ENCODE data around the gene MCFD2. TPM values are rescaled to one million over a fixed set of nuclear protein-coding genes. Genes with fewer than 3 reads are reported as not detected.

MCFD2 gene
- total RNA-seq, 2 experiments from 2014 or later, result 38.6 to 46.8 TPM

DNA sequence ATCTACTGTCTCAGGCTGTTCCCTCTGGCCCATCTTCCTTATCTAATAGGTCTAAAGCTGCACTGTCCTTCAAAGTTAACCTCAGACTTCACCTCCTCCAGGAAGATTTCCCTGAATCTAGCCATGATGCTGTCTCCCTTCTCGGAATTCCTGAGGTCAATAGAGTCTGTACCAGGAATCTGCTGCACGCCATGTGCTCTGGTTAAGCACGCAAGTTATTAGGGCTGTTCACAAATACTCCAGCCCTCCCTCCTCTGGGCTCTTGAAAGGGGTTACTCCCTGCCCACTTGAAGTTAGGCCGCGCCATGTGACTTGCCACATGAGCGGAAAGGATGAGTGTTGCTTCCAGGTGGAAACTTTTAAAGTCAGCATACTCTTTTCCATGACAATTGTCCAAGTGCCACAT, 43.6 kb downstream of the MCFD2 start:
- DNase-seq, result no peak
- no peaks in the 10 kb centered on the region for H3K9me3 Mint-ChIP-seq
- H3K4me1 Mint-ChIP-seq, result no peaks in the 10 kb centered on the region
- POLR2A ChIA-PET, result no interaction called here
- no peak for ATAC-seq (ENCODE audit: low read depth)
- H3K4me3 Mint-ChIP-seq, result no peak overlapping the region
- H3K36me3 Mint-ChIP-seq, result no peaks in the 10 kb centered on the region
- H3K27ac Mint-ChIP-seq, result no peak overlapping the region
- H3K27me3 Mint-ChIP-seq, result no peaks in the 10 kb centered on the region

DNA sequence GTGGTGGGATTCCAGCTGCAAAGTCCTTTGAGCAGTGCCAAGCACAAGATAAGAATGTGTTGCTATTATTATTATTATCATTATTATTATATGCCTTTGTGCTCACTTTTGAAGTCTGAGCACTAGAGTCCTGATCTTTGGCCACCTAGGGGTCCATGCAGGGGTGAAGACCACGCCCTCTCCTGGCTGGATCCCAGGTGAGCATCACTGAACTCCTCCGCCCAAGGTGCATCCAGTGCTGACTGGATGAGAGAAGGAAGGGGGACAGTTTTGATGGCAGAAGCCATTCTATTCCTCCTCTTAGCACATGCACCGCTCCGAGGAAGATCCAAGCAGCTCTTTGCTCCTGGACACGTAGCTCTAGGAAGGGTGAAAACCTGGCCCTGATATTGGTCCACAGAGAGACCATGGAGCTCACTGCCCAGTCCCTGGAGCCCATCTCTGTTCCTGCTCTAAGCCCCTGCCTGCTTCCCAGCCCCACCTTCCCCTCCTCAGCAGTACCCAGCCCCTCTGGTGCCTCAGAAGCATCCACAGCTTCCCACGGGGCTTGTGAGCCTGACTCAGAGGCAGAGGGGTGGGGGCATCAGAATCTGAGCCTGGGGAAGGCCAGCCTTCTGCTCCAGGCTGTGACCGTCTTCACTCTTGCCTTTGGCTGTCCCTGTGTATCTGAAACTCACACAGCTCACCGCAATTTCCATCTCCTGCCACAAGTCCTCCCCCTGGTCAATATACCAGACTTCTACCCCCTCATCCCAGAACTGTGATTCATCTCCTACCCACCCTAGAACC, 45.4 kb downstream of the MCFD2 start:
- Mint-ChIP-seq H3K4me3 (no peak overlapping the region), H3K36me3 (no peaks in the 10 kb centered on the region), H3K27ac (no peak overlapping the region), H3K4me1 (peaks cover 2% of the 10 kb centered on the region), H3K27me3 (no peaks in the 10 kb centered on the region), H3K9me3 (peaks cover 2% of the 10 kb centered on the region)
- no peak for DNase-seq
- POLR2A ChIA-PET, result interaction anchor here (0.5 kb wide), 1 partner anchor 163 kb away, joined by 3 read pairs; no protein-coding TSS in a partner anchor
- no peak for ATAC-seq (ENCODE audit: low read depth)

GRCh38 chr2:46869621-46870020, 46.0 kb downstream of the MCFD2 start:
- Mint-ChIP-seq H3K36me3 (no peaks in the 10 kb centered on the region), H3K9me3 (peaks cover 6% of the 10 kb centered on the region), H3K27ac (no peak overlapping the region), H3K4me3 (no peak overlapping the region), H3K4me1 (peaks cover 2% of the 10 kb centered on the region), H3K27me3 (no peaks in the 10 kb centered on the region)
- POLR2A ChIA-PET, result no interaction called here
- DNase-seq (no peak), ATAC-seq (ENCODE audit: low read depth) (no peak)

DNA sequence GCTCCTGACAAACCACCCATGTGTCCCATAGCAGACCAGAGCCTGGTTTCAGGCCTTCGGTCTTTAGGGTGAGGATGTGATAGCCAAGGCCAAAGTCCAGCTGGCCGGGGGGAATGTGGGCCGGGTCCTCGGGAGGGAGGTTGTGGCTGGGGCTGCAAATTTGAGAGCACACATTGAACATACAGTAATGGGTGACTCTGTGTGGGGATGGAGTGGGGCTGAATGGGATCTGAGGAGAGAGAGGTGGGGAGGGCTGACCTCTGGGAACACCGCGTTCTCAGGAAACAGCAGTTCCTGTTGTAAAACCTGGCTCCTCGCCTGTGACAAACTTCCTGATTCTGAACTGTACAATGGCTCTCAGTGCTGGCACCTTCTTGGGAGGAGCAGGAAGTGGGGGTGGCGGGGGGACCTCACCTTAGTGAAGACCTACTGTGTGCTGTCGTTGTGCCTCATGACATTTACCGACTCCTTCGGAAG, 48.8 kb downstream of the MCFD2 start:
- Mint-ChIP-seq H3K4me3 (no peak overlapping the region), H3K36me3 (peaks cover 1% of the 10 kb centered on the region), H3K4me1 (peaks cover 2% of the 10 kb centered on the region), H3K27me3 (no peaks in the 10 kb centered on the region), H3K27ac (no peak overlapping the region), H3K9me3 (peaks cover 12% of the 10 kb centered on the region)
- DNase-seq (no peak), ATAC-seq (ENCODE audit: low read depth) (no peak)
- POLR2A ChIA-PET, result no interaction called here

DNA sequence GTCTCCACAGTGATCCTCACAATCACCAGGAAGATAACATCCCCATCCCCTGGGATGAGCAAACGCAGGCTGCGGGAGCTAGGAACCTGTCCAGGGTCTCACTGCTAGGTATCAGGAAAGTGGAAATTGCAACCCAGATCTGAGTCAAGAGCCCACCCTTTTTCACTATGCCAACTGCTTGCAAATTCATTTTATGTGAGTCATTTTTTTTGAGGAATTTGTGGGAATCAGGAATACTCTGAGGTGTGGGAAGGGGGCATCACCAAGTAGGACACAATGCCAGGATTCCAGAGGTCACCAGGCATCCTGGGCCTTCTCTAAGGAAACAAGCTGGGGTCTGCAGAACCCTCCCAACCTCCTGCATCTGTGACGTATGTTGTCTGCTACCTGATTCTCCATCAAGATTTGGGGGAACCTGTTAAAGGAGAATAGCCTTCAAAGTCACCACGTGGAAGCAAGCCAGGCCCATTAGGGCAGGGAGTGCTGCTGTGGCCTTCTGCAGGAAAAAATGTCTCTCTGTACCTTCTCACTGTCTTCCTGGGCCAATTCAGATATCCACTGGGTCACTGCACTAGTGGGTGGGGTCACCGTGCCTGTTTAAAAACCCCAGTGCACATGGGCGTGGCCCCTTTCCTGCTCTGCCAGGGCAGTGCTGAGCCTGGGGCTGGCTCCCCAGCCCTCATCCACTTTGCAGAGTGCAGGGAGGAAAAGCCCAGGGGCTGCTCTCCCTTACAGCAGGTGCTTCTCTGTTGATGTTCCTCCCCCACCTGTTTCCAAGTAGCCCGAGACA, 50.2 kb downstream of the MCFD2 start:
- Mint-ChIP-seq H3K36me3 (peaks cover 1% of the 10 kb centered on the region), H3K27me3 (no peaks in the 10 kb centered on the region), H3K4me1 (peaks cover 2% of the 10 kb centered on the region), H3K9me3 (peaks cover 12% of the 10 kb centered on the region), H3K27ac (no peak overlapping the region), H3K4me3 (no peak overlapping the region)
- POLR2A ChIA-PET, result no interaction called here
- DNase-seq, result no peak
- ATAC-seq (ENCODE audit: low read depth), result no peak

DNA sequence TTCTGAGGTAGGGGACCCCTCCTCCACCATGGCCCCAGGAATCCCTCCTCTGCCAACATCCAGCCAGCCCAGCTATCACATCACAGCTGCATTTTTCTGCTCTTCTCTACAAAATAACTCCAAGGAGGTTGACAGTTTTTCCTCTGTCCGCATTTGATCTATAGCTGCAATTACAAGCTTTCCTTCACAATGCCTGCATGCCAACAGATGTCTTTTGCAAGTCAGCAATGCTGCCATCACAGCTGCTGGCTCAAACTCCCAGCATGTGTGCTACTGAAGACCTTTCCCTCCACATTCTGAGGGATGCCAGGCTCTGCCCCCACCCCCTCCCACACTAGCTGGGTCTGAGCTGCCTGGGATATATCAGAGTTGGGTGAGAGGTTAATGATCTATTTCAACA, 51.7 kb downstream of the MCFD2 start:
- ATAC-seq (ENCODE audit: low read depth), result no peak
- Mint-ChIP-seq H3K27ac (no peak overlapping the region), H3K36me3 (peaks cover 1% of the 10 kb centered on the region), H3K9me3 (peaks cover 12% of the 10 kb centered on the region), H3K4me1 (peaks cover 2% of the 10 kb centered on the region), H3K4me3 (no peak overlapping the region), H3K27me3 (no peaks in the 10 kb centered on the region)
- DNase-seq, result no peak
- POLR2A ChIA-PET, result no interaction called here

DNA sequence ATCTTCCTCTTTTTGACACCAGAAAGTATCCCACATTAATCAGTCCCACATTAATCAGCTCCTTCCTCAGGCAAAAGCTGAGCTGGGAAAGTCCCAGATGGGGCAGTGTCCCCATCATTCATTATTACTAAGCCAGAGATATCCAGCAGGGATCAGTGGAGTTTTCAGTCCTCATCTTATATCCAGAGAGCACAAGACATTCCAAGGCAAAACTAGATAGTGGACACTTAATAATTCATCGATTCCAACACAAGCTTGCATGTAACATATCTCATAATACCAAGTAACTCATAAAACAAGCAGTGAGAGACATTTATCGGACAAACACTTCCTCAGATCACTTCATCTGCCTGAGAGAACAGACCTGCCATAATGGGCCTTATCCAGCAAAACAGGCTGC, 53.1 kb downstream of the MCFD2 start:
- ATAC-seq (ENCODE audit: low read depth), result no peak
- no peak overlapping the region for H3K4me3 Mint-ChIP-seq
- no peak for DNase-seq
- POLR2A ChIA-PET, result no interaction called here
- peaks cover 1% of the 10 kb centered on the region for H3K36me3 Mint-ChIP-seq
- peaks cover 12% of the 10 kb centered on the region for H3K9me3 Mint-ChIP-seq
- no peak overlapping the region for H3K27ac Mint-ChIP-seq
- H3K27me3 Mint-ChIP-seq, result no peaks in the 10 kb centered on the region
- peaks cover 4% of the 10 kb centered on the region for H3K4me1 Mint-ChIP-seq

GRCh38 chr2:46861916-46862315, 53.7 kb downstream of the MCFD2 start:
- peaks cover 4% of the 10 kb centered on the region for H3K4me1 Mint-ChIP-seq
- H3K27ac Mint-ChIP-seq, result no peak overlapping the region
- H3K36me3 Mint-ChIP-seq, result peaks cover 1% of the 10 kb centered on the region
- no peak overlapping the region for H3K4me3 Mint-ChIP-seq
- ATAC-seq (ENCODE audit: low read depth) (no peak), DNase-seq (no peak)
- POLR2A ChIA-PET, result no interaction called here
- H3K9me3 Mint-ChIP-seq, result peaks cover 12% of the 10 kb centered on the region
- no peaks in the 10 kb centered on the region for H3K27me3 Mint-ChIP-seq

DNA sequence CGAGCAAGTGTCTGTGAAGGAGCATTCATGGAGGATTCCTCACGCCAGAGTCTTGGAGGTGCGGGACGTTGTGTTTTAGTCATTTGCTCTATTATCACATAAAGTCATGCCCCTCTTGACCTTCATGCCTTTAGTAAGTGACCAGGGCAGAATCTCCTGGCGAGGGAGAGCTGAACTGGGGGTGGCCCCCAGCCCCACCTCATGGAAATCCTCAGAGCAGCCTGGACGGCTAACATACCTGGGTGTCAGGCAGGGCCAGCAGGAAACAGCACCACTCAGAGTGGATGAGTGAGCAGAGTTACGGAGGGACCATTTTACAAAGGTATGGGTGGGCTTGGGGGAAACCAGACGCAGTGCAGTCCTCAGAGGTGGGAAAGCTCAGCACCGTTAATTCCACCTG, 56.1 kb downstream of the MCFD2 start:
- Mint-ChIP-seq H3K9me3 (peaks cover 5% of the 10 kb centered on the region), H3K27ac (no peak overlapping the region), H3K36me3 (peaks cover 1% of the 10 kb centered on the region), H3K4me1 (peaks cover 2% of the 10 kb centered on the region), H3K27me3 (no peaks in the 10 kb centered on the region), H3K4me3 (no peak overlapping the region)
- DNase-seq (no peak), ATAC-seq (ENCODE audit: low read depth) (no peak)
- POLR2A ChIA-PET, result no interaction called here

DNA sequence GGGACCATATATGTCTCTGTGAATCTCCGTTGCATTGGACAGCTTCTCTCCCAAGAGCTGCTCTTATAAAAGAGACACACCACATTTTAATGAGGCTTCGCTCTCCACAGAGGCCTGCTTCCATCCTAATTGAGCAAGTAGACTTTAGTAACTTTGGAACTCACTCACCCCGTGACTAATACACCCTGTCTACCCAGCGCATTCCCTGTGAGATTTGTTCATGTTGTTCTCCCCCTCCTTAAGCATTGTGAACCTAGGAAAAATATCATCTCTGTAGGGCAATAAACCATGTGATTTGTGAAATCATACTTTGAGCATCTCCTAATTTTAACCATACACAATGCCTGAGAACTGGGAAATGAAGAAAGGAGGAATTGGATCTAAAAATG, 56.9 kb downstream of the MCFD2 start:
- no peak overlapping the region for H3K27ac Mint-ChIP-seq
- H3K9me3 Mint-ChIP-seq, result no peaks in the 10 kb centered on the region
- H3K27me3 Mint-ChIP-seq, result no peaks in the 10 kb centered on the region
- DNase-seq, result no peak
- no peaks in the 10 kb centered on the region for H3K36me3 Mint-ChIP-seq
- POLR2A ChIA-PET, result no interaction called here
- no peak overlapping the region for H3K4me3 Mint-ChIP-seq
- peaks cover 2% of the 10 kb centered on the region for H3K4me1 Mint-ChIP-seq
- no peak for ATAC-seq (ENCODE audit: low read depth)

- Mint-ChIP-seq H3K27me3 (no peaks in the 10 kb centered on the region), H3K4me3 (no peak overlapping the region), H3K27ac (no peak overlapping the region), H3K9me3 (no peaks in the 10 kb centered on the region), H3K36me3 (no peaks in the 10 kb centered on the region), H3K4me1 (peaks cover 2% of the 10 kb centered on the region)
- no peak for DNase-seq
- no peak for ATAC-seq (ENCODE audit: low read depth)
- POLR2A ChIA-PET, result no interaction called here
These were observed 57.5 kb downstream of the MCFD2 start for GRCh38 chr2:46857871-46858701.

- no peaks in the 10 kb centered on the region for H3K9me3 Mint-ChIP-seq
- H3K4me1 Mint-ChIP-seq, result peaks cover 2% of the 10 kb centered on the region
- H3K27me3 Mint-ChIP-seq, result no peaks in the 10 kb centered on the region
- no peak for DNase-seq
- POLR2A ChIA-PET, result no interaction called here
- no peak for ATAC-seq (ENCODE audit: low read depth)
- no peak overlapping the region for H3K27ac Mint-ChIP-seq
- H3K36me3 Mint-ChIP-seq, result no peaks in the 10 kb centered on the region
- no peak overlapping the region for H3K4me3 Mint-ChIP-seq
These were observed 59.3 kb downstream of the MCFD2 start for GRCh38 chr2:46856336-46856735.

GRCh38 chr2:46855805-46856204, 59.8 kb downstream of the MCFD2 start:
- DNase-seq (no peak), ATAC-seq (ENCODE audit: low read depth) (no peak)
- POLR2A ChIA-PET, result no interaction called here
- Mint-ChIP-seq H3K4me1 (peaks cover 2% of the 10 kb centered on the region), H3K36me3 (no peaks in the 10 kb centered on the region), H3K9me3 (no peaks in the 10 kb centered on the region), H3K27ac (no peak overlapping the region), H3K27me3 (no peaks in the 10 kb centered on the region), H3K4me3 (no peak overlapping the region)

Data from activated naive CD8-positive, alpha-beta T cell treated with anti-CD3 and anti-CD28 coated beads, Interleukin-2, amount 10 ng/mL, durations not matched to agents 7 days and 5 days (primary cell).